Liver (tissue), 3 donors: ENCODE results near the gene BASP1.

Experiments
- CTCF ChIP-seq: fragments of 150-350 bp; IDR thresholded peaks from 2 replicates; pipeline ENCODE4 v1.5.1; 2017; ENCODE audit warnings: improper control_type of control experiment, low read depth, low read length; ENCODE audit not compliant: missing input control
- MAX ChIP-seq: IDR thresholded peaks from 2 replicates; pipeline ENCODE4 v1.6.1; 2016; ENCODE audit warnings: antibody characterized with exemption
- RAD21 ChIP-seq, 2 donors: IDR thresholded peaks; 2 replicates each; pipeline ENCODE4 v1.6.1; 2016; ENCODE audit warnings: antibody characterized with exemption in 2 of 2, mild to moderate bottlenecking in 2 of 2
- donor health status: healthy.
- donor health status: healthy.

- TF ChIP-seq MAX (no peak), CTCF (no peak), RAD21 (IDR thresholded peaks at IDR 0.05) (no peak)
These were observed 42.3 kb downstream of the BASP1 start for GRCh38 chr5:17259630-17260257.
